Heart left ventricle (tissue), 16 donors: Measurements from ENCODE around the gene FAM20C. TPM values are rescaled to one million over a fixed set of nuclear protein-coding genes. Genes with fewer than 3 reads are reported as not detected.

Experiments
- ATAC-seq, 4 donors: fragments of 200-7000 bp; cut with Tn5 transposase; one replicate each; pipeline ENCODE4 v1.9.1; 2020 to 2022; ENCODE audit warnings: moderate library complexity in 4 of 4, mild to moderate bottlenecking in 3 of 4, moderate number of reproducible peaks in 1 of 4
- DNase-seq, 5 donors: peaks; one replicate each; pipeline ENCODE4 v3.0.0-alpha.2; 2020
- H3K27ac ChIP-seq, 12 donors: fragments of 200-600 bp; sonication (generic) in 4 of 12; one replicate each; pipeline versions ENCODE4 v1.5.0 to v1.8.0; 2016 to 2022; ENCODE audit warnings: mild to moderate bottlenecking in 2 of 12
- H3K27me3 ChIP-seq, 9 donors: fragments of 200-600 bp; sonication (generic) in 2 of 9; one replicate each; pipeline versions ENCODE4 v1.5.1 to v1.8.0; 2016 to 2022; ENCODE audit warnings: mild to moderate bottlenecking in 3 of 9
- H3K36me3 ChIP-seq, 9 donors: fragments of 200-600 bp; sonication (generic) in 2 of 9; one replicate each; pipeline versions ENCODE4 v1.5.0 to v1.8.0; 2018 to 2022; ENCODE audit warnings: mild to moderate bottlenecking in 2 of 9
- H3K4me1 ChIP-seq, 12 donors: fragments of 200-600 bp; sonication (generic) in 4 of 12; one replicate each; pipeline versions ENCODE4 v1.5.0 to v1.8.0; 2016 to 2022; ENCODE audit warnings: mild to moderate bottlenecking in 3 of 12
- H3K4me3 ChIP-seq, 12 donors: fragments of 200-600 bp; sonication (generic) in 4 of 12; one replicate each; pipeline versions ENCODE4 v1.5.0 to v1.8.0; 2017 to 2022; ENCODE audit warnings: mild to moderate bottlenecking in 9 of 12, moderate library complexity in 4 of 12
- H3K9me3 ChIP-seq, 12 donors: fragments of 200-600 bp; sonication (generic) in 4 of 12; one replicate each; pipeline versions ENCODE4 v1.5.0 to v1.8.0; 2016 to 2022; ENCODE audit warnings: mild to moderate bottlenecking in 1 of 12
- CTCF ChIP-seq, 12 donors: fragments of 200-600 bp; sonication (generic) in 4 of 12; IDR thresholded peaks; one replicate each; pipeline versions ENCODE4 v1.5.0 to v1.8.0; 2018 to 2022; ENCODE audit warnings: antibody characterized with exemption in 12 of 12, mild to moderate bottlenecking in 5 of 12
- POLR2A ChIP-seq, 2 donors: fragments of 450-650 bp; IDR thresholded peaks; one replicate each; pipeline ENCODE4 v1.6.1; 2017; ENCODE audit warnings: antibody characterized with exemption in 2 of 2, mild to moderate bottlenecking in 2 of 2, moderate library complexity in 2 of 2
- WGBS, 4 donors: extraction: QIAGEN DNeasy Blood & Tissue Kit in 2 of 4; methylation state at CpG; one replicate each; pipeline versions ENCODE4 v1.1.5 to v1.1.7; 2013 to 2018; 5-methylcytosine and 5-hydroxymethylcytosine counted together
- intact Hi-C, 10 donors: fragments of 100-400 bp; cut with DNase I; formaldehyde crosslinking; loops; one replicate each; pipeline versions ENCODE4 v1.11.1 to v1.14.2; 2022
- polyA plus RNA-seq, 2 donors: library from polyadenylated mRNA; stranded (reverse); fragments of 200-250 nt; gene quantifications; one replicate each; pipeline ENCODE4 v1.2.3, GENCODE V29; 2013
- total RNA-seq, 9 donors: library from RNA; depleted of rRNA in 2 of 9; stranded (reverse); fragments of >200 nt in 2 of 9; fragmentation: NEBNext Ultra II Directional in 3 of 9; extraction: Animal tissue kit (Norgen Biotek cat#: 25700) in 3 of 9; gene quantifications; one replicate each; pipeline versions ENCODE4 v1.1.0 to v1.2.4, GENCODE V29; 2016 to 2023
- donor health status: ischemic (EF 13 %, LVEDD 7.1; RV severe dilation, severe dysfunction).
- donor health status: healthy with polysubstance abuse.
- donor health status: DM: no; HTN: yes; CAD: no.
- donor health status: DM: no; HTN: no; CAD: no.
- donor health status: ischemic (EF 25% LVEDD 6.9; RV normal size, moderate dysfunction).
- donor health status: ischemic (EF 25% LVEDD 5.7; RV mildly dilated, moderate dysfunction).
- donor health status: healthy.
- donor health status: DM: yes; HTN: yes; CAD: no.
- donor health status: ischemic (EF 35%, LVEDD 5.7; RV mildly dilated, moderate dysfunction).
- donor health status: nonischemic (EF 11% LVEDD 7.7; RV severe dilation, severe dysfunction).
- donor health status: DM: yes; HTN: yes; CAD: no.
- donor health status: PGD.
- donor health status: ischemic (EF 29% LVEDD 5.4; RV normal size, mild dysfunction).
- donor health status: nonischemic (EF 23%, LVEDD 6.1; RV moderate dilation, normal function).

FAM20C gene
- total and polyA plus RNA-seq, 11 donors: 11.1 to 52.0 (median 21.0) TPM

- WGBS, 4 donors: 93 to 97% (median 96%) methylated on average over 17 to 29 of the region's 29 CpGs
Observed at GRCh38 chr7:256981-257646, 64.7 kb downstream of the FAM20C start.

GRCh38 chr7:257647-257992 lies 65.2 kb downstream of the FAM20C start:
- WGBS, 4 donors: 69 to 90% (median 80%) methylated on average over 2 to 5 of the region's 5 CpGs; no CpG with 5 or more reads in 1 of the 4 donors
- peaks cover 0 to 75% (median 51%) of the 10 kb centered on the region in 9 donors for H3K36me3 ChIP-seq
- no peaks in the 10 kb centered on the region for H3K4me1 ChIP-seq
- no peak for ATAC-seq
- H3K4me3 ChIP-seq: no peak overlapping the region
- no peak overlapping the region for H3K27ac ChIP-seq
- H3K27me3 ChIP-seq: no peaks in the 10 kb centered on the region
- intact Hi-C loops: no loop called here
- peak in 1 of 5 donors; percentile 32 for DNase-seq
- peaks cover 0 to 6% (median 0%) of the 10 kb centered on the region in 12 donors for H3K9me3 ChIP-seq
- TF ChIP-seq POLR2A (IDR thresholded peaks at IDR 0.05) (no peak), CTCF (IDR thresholded peaks at IDR 0.05) (no peak)

More at GRCh38 chr7:256981-257646, 64.7 kb downstream of the FAM20C start:
- Histone ChIP-seq H3K36me3 (peaks cover 0 to 79% (median 56%) of the 10 kb centered on the region in 9 donors), H3K27ac (no peak overlapping the region), H3K4me1 (no peaks in the 10 kb centered on the region), H3K9me3 (peaks cover 0 to 2% (median 0%) of the 10 kb centered on the region in 12 donors), H3K27me3 (no peaks in the 10 kb centered on the region), H3K4me3 (no peak overlapping the region)
- intact Hi-C loops: no loop called here
- ATAC-seq: no peak
- peak in 3 of 5 donors; percentile 13 to 26 (median 19) for DNase-seq
- TF ChIP-seq POLR2A (IDR thresholded peaks at IDR 0.05): no peak
- TF ChIP-seq CTCF (IDR thresholded peaks at IDR 0.05): no peak

- ATAC-seq (no peak), DNase-seq (peak in 3 of 5 donors; percentile 15 to 60 (median 17))
- peaks cover 0 to 7% (median 0%) of the 10 kb centered on the region in 12 donors for H3K9me3 ChIP-seq
Observed at GRCh38 chr7:258476-259190, 66.3 kb downstream of the FAM20C start.

More at GRCh38 chr7:258476-259190, 66.3 kb downstream of the FAM20C start:
- Histone ChIP-seq H3K27me3 (no peaks in the 10 kb centered on the region), H3K36me3 (peaks cover 0 to 65% (median 45%) of the 10 kb centered on the region in 9 donors), H3K27ac (no peak overlapping the region), H3K4me3 (no peak overlapping the region), H3K4me1 (no peaks in the 10 kb centered on the region)
- intact Hi-C loops: no loop called here
- 94 to 97% (median 95%) methylated on average over 18 to 31 of the region's 31 CpGs for whole genome bisulfite sequencing, 4 donors
- no peak for TF ChIP-seq CTCF (IDR thresholded peaks at IDR 0.05)
- no peak for TF ChIP-seq POLR2A (IDR thresholded peaks at IDR 0.05)
